ENCODE data around the gene ANKMY1.

ANKMY1 gene

GRCh38 chr2:240577281-240578109, 19.7 kb upstream of the ANKMY1 start:
- no peak; the same call in 2 of the 3 replicates for ATAC-seq
- TF ChIP-seq PPARA (CRISPR knock-in tag; IDR thresholded peaks at IDR 0.05; ENCODE audit: borderline replicate concordance) (no peak), ZFP30 (CRISPR knock-in tag; IDR thresholded peaks at IDR 0.05) (no peak)

- ATAC-seq, result no peak
Measured at GRCh38 chr2:240576436-240577205, 18.8 kb upstream of the ANKMY1 start.

GRCh38 chr2:240576036-240576435, 18.2 kb upstream of the ANKMY1 start:
- ATAC-seq, result no peak
- TF ChIP-seq ISL1 (CRISPR knock-in tag; IDR thresholded peaks at IDR 0.05) (no peak), ZNF70 (CRISPR knock-in tag; IDR thresholded peaks at IDR 0.05) (no peak), ZFP30 (CRISPR knock-in tag; IDR thresholded peaks at IDR 0.05) (no peak), CSRNP3 (CRISPR knock-in tag; IDR thresholded peaks at IDR 0.05) (no peak), GLIS3 (CRISPR knock-in tag; IDR thresholded peaks at IDR 0.05) (no peak), OSR1 (CRISPR knock-in tag; IDR thresholded peaks at IDR 0.05) (no peak), CSDC2 (CRISPR knock-in tag; IDR thresholded peaks at IDR 0.05) (no peak), POU6F1 (CRISPR knock-in tag; IDR thresholded peaks at IDR 0.05; ENCODE audit: borderline replicate concordance, low read depth) (no peak), ZC3H10 (CRISPR knock-in tag; IDR thresholded peaks at IDR 0.05) (no peak), ARNTL (CRISPR knock-in tag; IDR thresholded peaks at IDR 0.05; ENCODE audit: borderline replicate concordance, low read depth) (no peak), TOX (CRISPR knock-in tag; IDR thresholded peaks at IDR 0.05; ENCODE audit: borderline replicate concordance) (no peak), TSHZ2 (CRISPR knock-in tag; IDR thresholded peaks at IDR 0.05) (no peak), RARB (CRISPR knock-in tag; IDR thresholded peaks at IDR 0.05) (no peak), ZNF8 (CRISPR knock-in tag; IDR thresholded peaks at IDR 0.05) (no peak), ESRRG (CRISPR knock-in tag; IDR thresholded peaks at IDR 0.05) (no peak), BACH2 (CRISPR knock-in tag; IDR thresholded peaks at IDR 0.05; ENCODE audit: borderline replicate concordance) (no peak), PPARA (CRISPR knock-in tag; IDR thresholded peaks at IDR 0.05; ENCODE audit: borderline replicate concordance) (no peak)

More at GRCh38 chr2:240576436-240577205, 18.8 kb upstream of the ANKMY1 start:
- TF ChIP-seq CSDC2 (CRISPR knock-in tag; IDR thresholded peaks at IDR 0.05) (no peak), PATZ1 (CRISPR knock-in tag; IDR thresholded peaks at IDR 0.05; ENCODE audit: borderline replicate concordance) (no peak), ARNTL (CRISPR knock-in tag; IDR thresholded peaks at IDR 0.05; ENCODE audit: borderline replicate concordance, low read depth) (no peak), OSR1 (CRISPR knock-in tag; IDR thresholded peaks at IDR 0.05) (no peak), TCF4 (CRISPR knock-in tag; IDR thresholded peaks at IDR 0.05; ENCODE audit: borderline replicate concordance) (no peak), CREB5 (CRISPR knock-in tag; IDR thresholded peaks at IDR 0.05; ENCODE audit: low read depth) (no peak), ZNF8 (CRISPR knock-in tag; IDR thresholded peaks at IDR 0.05) (no peak), ZFP30 (CRISPR knock-in tag; IDR thresholded peaks at IDR 0.05) (no peak), ESRRG (CRISPR knock-in tag; IDR thresholded peaks at IDR 0.05) (no peak), RARB (CRISPR knock-in tag; IDR thresholded peaks at IDR 0.05) (no peak), ZNF70 (CRISPR knock-in tag; IDR thresholded peaks at IDR 0.05) (no peak), TOX (CRISPR knock-in tag; IDR thresholded peaks at IDR 0.05; ENCODE audit: borderline replicate concordance) (no peak), ISL1 (CRISPR knock-in tag; IDR thresholded peaks at IDR 0.05) (no peak), ZNF565 (CRISPR knock-in tag; conservative IDR thresholded peaks at IDR 0.05; ENCODE audit: low read depth) (no peak), ZFP3 (CRISPR knock-in tag; IDR thresholded peaks at IDR 0.05) (no peak), PPARA (CRISPR knock-in tag; IDR thresholded peaks at IDR 0.05; ENCODE audit: borderline replicate concordance) (no peak)
